ENCODE results near the gene FRMD4A.

The FRMD4A gene

DNA sequence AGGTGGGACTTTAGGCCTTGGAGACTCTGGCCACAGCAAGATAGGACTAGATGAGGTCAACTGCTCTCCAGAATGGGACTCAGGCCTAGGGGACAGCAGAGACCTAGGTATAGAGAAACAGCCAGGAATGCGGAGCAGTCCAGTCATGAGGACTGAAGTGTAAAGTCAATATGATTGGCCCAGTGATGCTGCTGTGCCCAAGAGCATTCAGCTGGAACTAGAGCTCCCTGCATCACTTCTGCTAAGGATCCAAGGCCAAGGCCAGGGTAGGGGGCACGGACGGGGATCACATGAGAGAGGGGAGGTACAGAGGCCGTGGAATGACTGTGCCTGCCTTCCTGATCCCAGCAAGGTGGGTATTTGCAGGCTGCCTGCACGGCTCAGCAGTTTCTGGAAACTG, 237.9 kb downstream of the FRMD4A start:
- H3K9me2 ChIP-seq (replicated peaks; ENCODE audit: insufficient read depth, low read length), result no peaks in the 10 kb centered on the region
- TF ChIP-seq, protein P1, sequence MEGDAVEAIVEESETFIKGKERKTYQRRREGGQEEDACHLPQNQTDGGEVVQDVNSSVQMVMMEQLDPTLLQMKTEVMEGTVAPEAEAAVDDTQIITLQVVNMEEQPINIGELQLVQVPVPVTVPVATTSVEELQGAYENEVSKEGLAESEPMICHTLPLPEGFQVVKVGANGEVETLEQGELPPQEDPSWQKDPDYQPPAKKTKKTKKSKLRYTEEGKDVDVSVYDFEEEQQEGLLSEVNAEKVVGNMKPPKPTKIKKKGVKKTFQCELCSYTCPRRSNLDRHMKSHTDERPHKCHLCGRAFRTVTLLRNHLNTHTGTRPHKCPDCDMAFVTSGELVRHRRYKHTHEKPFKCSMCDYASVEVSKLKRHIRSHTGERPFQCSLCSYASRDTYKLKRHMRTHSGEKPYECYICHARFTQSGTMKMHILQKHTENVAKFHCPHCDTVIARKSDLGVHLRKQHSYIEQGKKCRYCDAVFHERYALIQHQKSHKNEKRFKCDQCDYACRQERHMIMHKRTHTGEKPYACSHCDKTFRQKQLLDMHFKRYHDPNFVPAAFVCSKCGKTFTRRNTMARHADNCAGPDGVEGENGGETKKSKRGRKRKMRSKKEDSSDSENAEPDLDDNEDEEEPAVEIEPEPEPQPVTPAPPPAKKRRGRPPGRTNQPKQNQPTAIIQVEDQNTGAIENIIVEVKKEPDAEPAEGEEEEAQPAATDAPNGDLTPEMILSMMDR (IDR thresholded peaks at IDR 0.05; ENCODE audit: insufficient read depth, low read length, poor library complexity, severe bottlenecking), result no peak
- TF ChIP-seq EZH2phosphoT487 (conservative IDR thresholded peaks at IDR 0.05; ENCODE audit: low read length), result no peak
- no peak overlapping the region for H3K9ac ChIP-seq (ENCODE audit: low read length)
- H3K9me3 ChIP-seq (ENCODE audit: insufficient read depth, low read length), result no peaks in the 10 kb centered on the region
- no peak overlapping the region for H3K27ac ChIP-seq (ENCODE audit: low read depth, low read length)
- no peaks in the 10 kb centered on the region for H3K36me3 ChIP-seq (ENCODE audit: low read length)
- H3F3A ChIP-seq (ENCODE audit: insufficient read depth), result no peaks in the 10 kb centered on the region
- H3K79me2 ChIP-seq (ENCODE audit: insufficient read depth, low read length), result no peaks in the 10 kb centered on the region
- no peak overlapping the region for H3K4me2 ChIP-seq (ENCODE audit: low read depth, low read length, poor library complexity, severe bottlenecking)
- H4K20me1 ChIP-seq (ENCODE audit: low read depth, low read length), result no peaks in the 10 kb centered on the region
- H2AFZ ChIP-seq (ENCODE audit: low read depth, low read length, severe bottlenecking), result no peak overlapping the region
- H3K4me3 ChIP-seq (ENCODE audit: insufficient read depth, low read length, poor library complexity, severe bottlenecking), result no peak overlapping the region
- H3K27me3 ChIP-seq (ENCODE audit: low read length), result no peaks in the 10 kb centered on the region

GRCh38 chr10:14089556-14090292, 241.0 kb downstream of the FRMD4A start:
- Histone ChIP-seq H3K27me3 (ENCODE audit: low read length) (no peaks in the 10 kb centered on the region), H3K79me2 (ENCODE audit: insufficient read depth, low read length) (no peaks in the 10 kb centered on the region), H3K9me3 (ENCODE audit: insufficient read depth, low read length) (no peaks in the 10 kb centered on the region), H3K9ac (ENCODE audit: low read length) (no peak overlapping the region), H3F3A (ENCODE audit: insufficient read depth) (no peaks in the 10 kb centered on the region), H4K20me1 (ENCODE audit: low read depth, low read length) (no peaks in the 10 kb centered on the region), H3K27ac (ENCODE audit: low read depth, low read length) (no peak overlapping the region), H3K4me2 (ENCODE audit: low read depth, low read length, poor library complexity, severe bottlenecking) (no peak overlapping the region), H3K9me2 (replicated peaks; ENCODE audit: insufficient read depth, low read length) (no peaks in the 10 kb centered on the region), H3K36me3 (ENCODE audit: low read length) (no peaks in the 10 kb centered on the region), H2AFZ (ENCODE audit: low read depth, low read length, severe bottlenecking) (no peak overlapping the region), H3K4me3 (ENCODE audit: insufficient read depth, low read length, poor library complexity, severe bottlenecking) (no peak overlapping the region)
- no peak for TF ChIP-seq EZH2phosphoT487 (conservative IDR thresholded peaks at IDR 0.05; ENCODE audit: low read length)
- TF ChIP-seq, protein P1 (IDR thresholded peaks at IDR 0.05; ENCODE audit: insufficient read depth, low read length, poor library complexity, severe bottlenecking), result no peak

GRCh38 chr10:14087566-14087965, 243.2 kb downstream of the FRMD4A start:
- no peak overlapping the region for H3K4me2 ChIP-seq (ENCODE audit: low read depth, low read length, poor library complexity, severe bottlenecking)
- H3K9me2 ChIP-seq (replicated peaks; ENCODE audit: insufficient read depth, low read length), result no peaks in the 10 kb centered on the region
- no peak overlapping the region for H2AFZ ChIP-seq (ENCODE audit: low read depth, low read length, severe bottlenecking)
- H4K20me1 ChIP-seq (ENCODE audit: low read depth, low read length), result no peaks in the 10 kb centered on the region
- no peak overlapping the region for H3K4me3 ChIP-seq (ENCODE audit: insufficient read depth, low read length, poor library complexity, severe bottlenecking)
- H3K36me3 ChIP-seq (ENCODE audit: low read length), result no peaks in the 10 kb centered on the region
- TF ChIP-seq, protein P1 (IDR thresholded peaks at IDR 0.05; ENCODE audit: insufficient read depth, low read length, poor library complexity, severe bottlenecking), result no peak
- no peak for TF ChIP-seq EZH2phosphoT487 (conservative IDR thresholded peaks at IDR 0.05; ENCODE audit: low read length)
- H3K27ac ChIP-seq (ENCODE audit: low read depth, low read length), result no peak overlapping the region
- H3K79me2 ChIP-seq (ENCODE audit: insufficient read depth, low read length), result no peaks in the 10 kb centered on the region
- no peaks in the 10 kb centered on the region for H3K9me3 ChIP-seq (ENCODE audit: insufficient read depth, low read length)
- H3F3A ChIP-seq (ENCODE audit: insufficient read depth), result no peaks in the 10 kb centered on the region
- no peaks in the 10 kb centered on the region for H3K27me3 ChIP-seq (ENCODE audit: low read length)
- H3K9ac ChIP-seq (ENCODE audit: low read length), result no peak overlapping the region

Measured in SU-DHL-6 (cell line).